GM23248 (cell line): ENCODE results near the gene MPP3.

Experiments
- EZH2 ChIP-seq: fragments of 200-600 bp; sonication (generic); IDR thresholded peaks from 2 replicates; pipeline ENCODE4 v1.6.1; 2018; ENCODE audit warnings: antibody characterized with exemption, mild to moderate bottlenecking; ENCODE audit not compliant: insufficient read depth, poor library complexity, severe bottlenecking
- EZH2phosphoT487 ChIP-seq: fragments of 200-600 bp; sonication (generic); IDR thresholded peaks from 2 replicates; pipeline ENCODE4 v1.6.1; 2018; ENCODE audit warnings: antibody characterized with exemption, moderate library complexity, mild to moderate bottlenecking, low read depth; ENCODE audit not compliant: insufficient read depth

GRCh38 chr17:43864161-43864984 lies 31.4 kb upstream of the MPP3 start:
- TF ChIP-seq EZH2 = no peak
- no peak for TF ChIP-seq EZH2phosphoT487
